Uterus (tissue), 4 donors: Measurements from ENCODE around the gene TMEM94. TPM values are rescaled to one million over a fixed set of nuclear protein-coding genes. Genes with fewer than 3 reads are reported as not detected.

ENCODE experiments used
- DNase-seq, 2 donors: peaks; one replicate each; pipeline ENCODE4 v3.0.0-alpha.2; 2019 to 2020
- H3K27ac ChIP-seq, 2 donors: fragments of 200-600 bp; sonication (generic); 1 replicate in 1 of 2; 2 replicates in 1 of 2; pipeline ENCODE4 v1.5.1; 2016 to 2018
- H3K27me3 ChIP-seq, 2 donors: fragments of 200-600 bp; sonication (generic); one replicate each; pipeline ENCODE4 v1.5.1; 2018 to 2019; ENCODE audit warnings: control low read depth in 1 of 2
- H3K36me3 ChIP-seq, 2 donors: fragments of 200-600 bp; sonication (generic); one replicate each; pipeline ENCODE4 v1.5.1; 2019; ENCODE audit warnings: control low read depth in 1 of 2
- H3K4me1 ChIP-seq, 2 donors: fragments of 200-600 bp; sonication (generic); one replicate each; pipeline ENCODE4 v1.5.1; 2018 to 2019; ENCODE audit warnings: control low read depth in 1 of 2
- H3K4me3 ChIP-seq, 2 donors: fragments of 200-600 bp; sonication (generic); 1 replicate in 1 of 2; 2 replicates in 1 of 2; pipeline ENCODE4 v1.5.1; 2018 to 2019; ENCODE audit warnings: mild to moderate bottlenecking in 1 of 2
- H3K9me3 ChIP-seq, 2 donors: fragments of 200-600 bp; sonication (generic); one replicate each; pipeline ENCODE4 v1.5.1; 2019; ENCODE audit warnings: control low read depth in 1 of 2
- CTCF ChIP-seq, 4 experiments: fragments of 200-600 bp in 2 of 4; fragments of 450-650 bp in 2 of 4; sonication (generic) in 2 of 4; IDR thresholded peaks; one replicate each; pipeline ENCODE4 v1.5.1; 2016 to 2019; ENCODE audit warnings: antibody characterized with exemption in 4 of 4, mild to moderate bottlenecking in 2 of 4, moderate library complexity in 1 of 4
- POLR2A ChIP-seq, 2 donors: fragments of 450-650 bp; IDR thresholded peaks; one replicate each; pipeline ENCODE4 v1.6.1; 2016; ENCODE audit warnings: antibody characterized with exemption in 2 of 2, mild to moderate bottlenecking in 1 of 2, moderate library complexity in 1 of 2
- intact Hi-C: fragments of 100-400 bp; cut with DNase I; formaldehyde crosslinking; loops from one replicate; pipeline ENCODE4 v1.15.1; 2023; ENCODE audit warnings: low total_unique reads
- total RNA-seq, 4 donors: library from RNA; depleted of rRNA in 3 of 4; stranded (reverse); fragments of >200 nt in 3 of 4; gene quantifications; one replicate each; pipeline versions ENCODE4 v1.1.0 to v1.2.4, GENCODE V29; 2014 to 2023
- donor health status: DM: yes; HTN: yes; CAD: no.

The TMEM94 gene
- total RNA-seq, 4 donors from 2014 or later: 3.8 to 91.2 (median 26.0) TPM

DNA sequence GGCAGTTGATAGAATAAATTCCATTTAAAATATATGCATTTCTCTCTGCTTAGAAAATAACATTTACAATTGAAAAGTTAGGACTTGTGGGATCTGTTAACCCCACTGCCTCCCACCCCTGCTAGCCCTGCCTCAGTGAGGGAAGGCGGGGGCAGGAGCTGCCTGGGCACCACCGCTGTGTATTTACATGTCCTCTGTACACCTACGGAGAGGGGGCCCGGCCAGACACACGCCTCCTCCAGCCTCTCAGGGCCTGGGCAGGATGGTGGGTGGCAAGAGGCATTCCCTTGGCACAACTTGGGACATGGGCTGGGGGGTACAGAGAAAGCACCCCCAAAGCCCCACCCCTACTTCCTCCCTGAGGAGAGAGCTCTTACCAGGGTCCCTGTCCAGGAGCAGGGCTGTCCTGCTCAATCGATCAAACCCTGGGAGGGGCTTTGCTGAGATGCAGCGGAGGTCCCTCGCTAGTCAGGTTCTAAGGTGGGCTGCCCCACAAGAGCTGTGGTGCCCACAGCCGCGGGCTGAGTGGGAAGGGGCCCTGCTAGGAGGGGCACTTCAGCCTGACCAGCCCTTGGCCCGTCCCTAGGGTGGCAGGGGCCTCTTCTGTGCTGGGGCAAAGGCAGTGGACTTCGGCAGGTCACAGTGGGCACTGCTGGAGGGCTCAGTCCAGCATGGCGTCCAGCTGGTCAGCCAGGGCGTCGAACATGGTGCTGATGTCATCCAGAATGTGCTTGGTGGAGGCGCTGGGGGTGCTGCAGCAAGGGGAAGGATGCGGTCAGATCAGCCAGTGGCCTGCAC lies 44.2 kb downstream of the TMEM94 start:
- Histone ChIP-seq H3K4me3 (no peak overlapping the region), H3K36me3 (no peaks in the 10 kb centered on the region), H3K4me1 (no peaks in the 10 kb centered on the region), H3K27ac (peak overlapping the region; percentile 62 to 71), H3K9me3 (no peaks in the 10 kb centered on the region), H3K27me3 (no peaks in the 10 kb centered on the region)
- intact Hi-C loops: no loop called here
- TF ChIP-seq POLR2A (IDR thresholded peaks at IDR 0.05) (no peak), CTCF (IDR thresholded peaks at IDR 0.05) (no peak)
- no peak for DNase-seq

GRCh38 chr17:75501378-75502071 lies 45.1 kb downstream of the TMEM94 start:
- Histone ChIP-seq H3K4me3 (no peak overlapping the region), H3K27ac (peak overlapping the region; percentile 28 to 36), H3K27me3 (no peaks in the 10 kb centered on the region), H3K36me3 (no peaks in the 10 kb centered on the region), H3K4me1 (no peaks in the 10 kb centered on the region), H3K9me3 (no peaks in the 10 kb centered on the region)
- DNase-seq: no peak
- intact Hi-C loops: no loop called here
- TF ChIP-seq CTCF (IDR thresholded peaks at IDR 0.05) (no peak), POLR2A (IDR thresholded peaks at IDR 0.05) (no peak)

DNA sequence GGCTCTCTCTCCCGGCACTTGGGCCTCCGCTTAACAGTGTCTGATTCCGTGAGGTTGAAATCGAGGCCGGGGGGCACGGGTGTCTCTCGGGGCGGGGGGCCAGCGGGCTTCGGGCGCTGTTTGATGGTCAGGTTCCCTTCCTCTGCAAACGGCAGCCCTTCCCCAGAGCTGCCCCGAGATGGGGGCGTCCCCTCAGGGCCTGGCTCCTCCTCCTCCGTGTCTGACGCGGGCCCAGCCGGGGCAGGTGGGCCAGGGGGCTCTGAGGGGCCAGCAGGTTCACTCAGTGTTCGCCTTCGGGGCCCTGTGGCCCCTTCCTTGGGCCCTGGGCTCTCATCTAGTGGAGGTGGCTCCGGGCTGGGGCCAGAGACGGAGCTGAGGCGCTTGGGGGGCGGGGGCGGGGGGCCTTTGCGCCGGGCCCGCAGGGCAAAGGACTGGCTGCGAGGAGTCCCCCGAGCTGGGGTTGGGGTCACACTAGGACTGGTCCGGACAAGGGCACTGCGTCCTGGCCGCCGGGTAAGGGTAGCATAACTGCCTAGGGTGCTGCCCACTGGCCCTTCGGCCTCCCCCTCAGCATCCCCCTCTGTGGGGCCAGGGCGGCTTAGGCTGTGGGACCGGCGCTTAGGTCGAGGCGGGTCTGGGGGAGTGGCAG lies 45.8 kb downstream of the TMEM94 start:
- intact Hi-C loops: no loop called here
- Histone ChIP-seq H3K4me3 (no peak overlapping the region), H3K27me3 (no peaks in the 10 kb centered on the region), H3K36me3 (no peaks in the 10 kb centered on the region), H3K9me3 (no peaks in the 10 kb centered on the region), H3K4me1 (no peaks in the 10 kb centered on the region), H3K27ac (peak overlapping the region; percentile 28 to 36)
- no peak for TF ChIP-seq CTCF (IDR thresholded peaks at IDR 0.05)
- no peak for TF ChIP-seq POLR2A (IDR thresholded peaks at IDR 0.05)
- no peak for DNase-seq

DNA sequence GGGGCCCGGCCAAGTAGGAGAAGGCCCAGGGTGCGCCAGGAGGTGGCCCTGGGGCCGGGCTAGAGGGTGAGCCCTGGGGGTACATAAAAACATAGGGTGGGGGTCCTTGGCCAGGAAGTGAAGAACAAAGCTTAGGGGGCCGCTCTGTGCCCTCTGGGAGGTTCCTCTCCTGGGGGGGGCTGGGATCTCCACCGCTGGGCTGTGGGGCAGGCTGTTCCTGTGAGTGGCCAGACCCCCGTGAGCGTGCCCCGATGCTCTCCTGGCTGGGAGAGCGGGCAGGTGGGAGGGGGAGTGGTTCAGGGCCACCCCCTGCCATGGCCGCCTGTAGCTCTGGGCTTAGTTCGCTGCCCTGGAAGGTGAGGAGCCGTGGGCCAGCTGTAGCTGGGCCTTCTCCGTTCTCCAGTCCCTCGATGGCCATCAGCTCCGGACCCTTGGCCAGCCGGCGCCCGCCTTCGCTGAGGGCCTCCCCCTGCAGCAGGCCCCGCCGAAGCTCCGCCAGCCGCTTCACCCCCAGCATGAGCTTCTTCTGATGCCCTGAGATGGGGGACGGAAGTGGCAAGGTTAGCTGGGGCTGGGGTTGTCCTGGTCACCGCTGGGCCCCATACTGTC lies 46.4 kb downstream of the TMEM94 start:
- Histone ChIP-seq H3K36me3 (no peaks in the 10 kb centered on the region), H3K27me3 (no peaks in the 10 kb centered on the region), H3K4me3 (no peak overlapping the region), H3K4me1 (no peaks in the 10 kb centered on the region), H3K9me3 (no peaks in the 10 kb centered on the region), H3K27ac (no peak overlapping the region)
- DNase-seq: no peak
- TF ChIP-seq CTCF (IDR thresholded peaks at IDR 0.05): no peak
- TF ChIP-seq POLR2A (IDR thresholded peaks at IDR 0.05): no peak
- intact Hi-C loops: no loop called here
